H1 (cell line): Measurements from ENCODE around the gene WFDC10B. TPM values are rescaled to one million over a fixed set of nuclear protein-coding genes. Genes with fewer than 3 reads are reported as not detected.

Experiments
- CBX5 ChIP-seq: fragments of 300-800, 300-1000 bp; sonication (generic); IDR thresholded peaks from 2 replicates; pipeline ENCODE4 v1.7.1; 2016; ENCODE audit warnings: antibody characterized with exemption, low read length, low read depth
- CREB1 ChIP-seq: IDR thresholded peaks from 2 replicates; pipeline ENCODE4 v1.6.1; 2012; ENCODE audit warnings: inconsistent platforms
- CTBP2 ChIP-seq: IDR thresholded peaks from 2 replicates; pipeline ENCODE4 v1.7.0; 2011; ENCODE audit warnings: borderline replicate concordance, mild to moderate bottlenecking, moderate library complexity, mixed read lengths, low read length; ENCODE audit not compliant: insufficient read depth, insufficient read length
- FOSL1 ChIP-seq: IDR thresholded peaks from 2 replicates; pipeline ENCODE4 v1.6.1; 2011; ENCODE audit warnings: mild to moderate bottlenecking, low read depth, low read length, moderate library complexity; ENCODE audit not compliant: insufficient read depth
- RAD21 ChIP-seq, 2 experiments: IDR thresholded peaks in 1 of 2; conservative IDR thresholded peaks in 1 of 2; 2 replicates each; pipeline ENCODE4 v1.6.1; 2011; ENCODE audit warnings: low read depth in 2 of 2, low read length in 2 of 2, improper control_type of control experiment in 1 of 2, inconsistent platforms in 1 of 2, mild to moderate bottlenecking in 1 of 2, moderate library complexity in 1 of 2
- RFX5 ChIP-seq: IDR thresholded peaks from 2 replicates; pipeline ENCODE4 v1.6.1; 2011; ENCODE audit warnings: low read depth, low read length, improper control_type of control experiment, borderline replicate concordance
- SIRT6 ChIP-seq: IDR thresholded peaks from one replicate; pipeline ENCODE4 v1.7.1; 2012; ENCODE audit warnings: low read length, inconsistent platforms
- SP4 ChIP-seq: IDR thresholded peaks from 2 replicates; pipeline ENCODE4 v1.6.1; 2012; ENCODE audit warnings: low read length, inconsistent platforms
- ZNF274 ChIP-seq: IDR thresholded peaks from 2 replicates; pipeline ENCODE4 v1.7.0; 2012; ENCODE audit warnings: low read length, borderline replicate concordance; ENCODE audit errors: extremely low read depth
- polyA plus RNA-seq, 7 experiments: library from polyadenylated mRNA; depleted of rRNA in 3 of 7; stranded (reverse) in 5 of 7; unstranded in 2 of 7; fragments of >200 nt in 5 of 7; fragments of 200-250 nt in 2 of 7; gene quantifications; 1 replicate in 5 of 7; 2 replicates in 1 of 7; 4 replicates in 1 of 7; pipeline versions ENCODE4 v1.2.1 to v1.2.3, GENCODE V29; 2011 to 2013; ENCODE audit warnings: missing spikeins in 2 of 7, mixed read lengths in 2 of 7
- total RNA-seq: library from RNA; stranded (reverse); fragmentation: NEBNext Ultra II Directional; extraction: Animal tissue kit (Norgen Biotek cat#: 25700); gene quantifications from 2 replicates; pipeline ENCODE4 v1.2.1, GENCODE V29; 2021

WFDC10B gene
- total and polyA plus RNA-seq, 2 of the 8 experiments (the other 6 are each of a cell fraction or from before 2014, with no cell fraction given) = 0.21 to 0.54 TPM

DNA sequence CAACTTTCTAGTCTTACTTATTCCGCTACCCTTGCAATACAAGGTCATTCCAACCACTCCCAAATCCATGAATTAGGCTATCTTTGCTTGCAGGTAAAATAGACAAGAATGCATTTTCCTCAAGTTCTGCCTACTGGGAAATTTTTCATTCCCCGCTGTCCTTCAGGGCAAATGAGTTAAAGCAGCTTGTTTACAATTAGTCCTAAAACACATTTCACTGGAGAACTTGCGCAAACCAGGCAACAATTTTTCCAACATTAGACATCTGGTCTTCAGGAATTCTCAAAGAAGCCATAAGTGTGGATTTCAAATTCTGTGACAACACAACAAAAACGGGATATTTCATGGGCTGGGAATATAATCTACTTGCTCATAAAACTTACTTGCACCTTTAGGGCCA lies 37.8 kb upstream of the WFDC10B start (continued):
- TF ChIP-seq RAD21 (IDR thresholded peaks at IDR 0.05 in 1 of 2, conservative IDR thresholded peaks at IDR 0.05 in 1 of 2; ENCODE audit: low read depth in 2 of 2, low read length in 2 of 2) (no peak), CREB1 (no peak), SP4 (no peak), CBX5 (no peak), CTBP2 (no peak), FOSL1 (no peak), ZNF274 (no peak), RFX5 (no peak), SIRT6 (no peak)
